ENCODE measurements around the gene KCNQ1.

- TF ChIP-seq POLR2A (IDR thresholded peaks at IDR 0.05; ENCODE audit: low read length) (no peak), GATA1 (IDR thresholded peaks at IDR 0.05; ENCODE audit: low read depth, low read length) (no peak)
Observed at GRCh38 chr11:2813141-2813908, 368.5 kb downstream of the KCNQ1 start.
